DMS153 (cell line): ENCODE measurements around the gene PHKA2.
"Not testable (repeated sequence)": the region's sequence is repeated elsewhere in the genome, so short reads cannot be mapped to it uniquely, and the experiment has no call there.

Experiments used
- DNase-seq: peaks from one replicate; lab custom pipeline; 2025; lab: John Stamatoyannopoulos, UW

Gene PHKA2, protein sequence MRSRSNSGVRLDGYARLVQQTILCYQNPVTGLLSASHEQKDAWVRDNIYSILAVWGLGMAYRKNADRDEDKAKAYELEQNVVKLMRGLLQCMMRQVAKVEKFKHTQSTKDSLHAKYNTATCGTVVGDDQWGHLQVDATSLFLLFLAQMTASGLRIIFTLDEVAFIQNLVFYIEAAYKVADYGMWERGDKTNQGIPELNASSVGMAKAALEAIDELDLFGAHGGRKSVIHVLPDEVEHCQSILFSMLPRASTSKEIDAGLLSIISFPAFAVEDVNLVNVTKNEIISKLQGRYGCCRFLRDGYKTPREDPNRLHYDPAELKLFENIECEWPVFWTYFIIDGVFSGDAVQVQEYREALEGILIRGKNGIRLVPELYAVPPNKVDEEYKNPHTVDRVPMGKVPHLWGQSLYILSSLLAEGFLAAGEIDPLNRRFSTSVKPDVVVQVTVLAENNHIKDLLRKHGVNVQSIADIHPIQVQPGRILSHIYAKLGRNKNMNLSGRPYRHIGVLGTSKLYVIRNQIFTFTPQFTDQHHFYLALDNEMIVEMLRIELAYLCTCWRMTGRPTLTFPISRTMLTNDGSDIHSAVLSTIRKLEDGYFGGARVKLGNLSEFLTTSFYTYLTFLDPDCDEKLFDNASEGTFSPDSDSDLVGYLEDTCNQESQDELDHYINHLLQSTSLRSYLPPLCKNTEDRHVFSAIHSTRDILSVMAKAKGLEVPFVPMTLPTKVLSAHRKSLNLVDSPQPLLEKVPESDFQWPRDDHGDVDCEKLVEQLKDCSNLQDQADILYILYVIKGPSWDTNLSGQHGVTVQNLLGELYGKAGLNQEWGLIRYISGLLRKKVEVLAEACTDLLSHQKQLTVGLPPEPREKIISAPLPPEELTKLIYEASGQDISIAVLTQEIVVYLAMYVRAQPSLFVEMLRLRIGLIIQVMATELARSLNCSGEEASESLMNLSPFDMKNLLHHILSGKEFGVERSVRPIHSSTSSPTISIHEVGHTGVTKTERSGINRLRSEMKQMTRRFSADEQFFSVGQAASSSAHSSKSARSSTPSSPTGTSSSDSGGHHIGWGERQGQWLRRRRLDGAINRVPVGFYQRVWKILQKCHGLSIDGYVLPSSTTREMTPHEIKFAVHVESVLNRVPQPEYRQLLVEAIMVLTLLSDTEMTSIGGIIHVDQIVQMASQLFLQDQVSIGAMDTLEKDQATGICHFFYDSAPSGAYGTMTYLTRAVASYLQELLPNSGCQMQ

DNA sequence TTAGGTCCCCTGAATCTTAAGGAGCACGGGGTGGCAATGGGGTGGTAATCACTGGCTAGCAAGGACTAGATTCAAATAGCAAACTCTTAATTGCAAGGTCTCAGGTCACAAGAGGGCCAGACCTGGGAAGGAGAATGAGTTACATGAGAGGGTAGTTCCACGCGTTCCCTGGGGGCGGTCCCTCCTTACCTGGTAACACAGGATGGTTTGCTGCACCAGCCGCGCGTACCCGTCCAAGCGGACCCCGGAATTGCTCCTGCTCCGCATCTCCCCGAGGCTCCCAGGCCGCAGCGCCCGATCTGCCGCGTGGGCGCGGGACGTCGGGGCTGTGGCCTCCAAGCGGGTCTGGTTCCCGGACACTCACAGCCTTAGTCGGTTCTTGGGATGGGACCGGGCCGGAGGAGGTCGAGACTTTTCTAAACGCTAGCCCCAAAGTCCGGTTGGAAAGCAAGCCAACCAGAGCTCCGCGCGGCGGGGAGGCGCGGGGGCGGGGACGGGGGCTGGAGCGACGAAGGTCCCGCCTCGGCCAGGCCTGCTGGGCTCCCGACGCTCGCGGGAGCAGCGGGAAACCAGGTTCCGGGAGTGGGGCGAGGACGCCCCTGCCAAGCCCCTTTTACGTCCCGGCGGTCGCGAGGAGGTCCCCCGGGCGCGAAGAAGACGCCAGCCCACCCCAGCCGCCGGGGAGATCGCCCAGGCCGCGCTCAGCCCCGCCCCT, at the start of gene PHKA2:
Gene PHKA2, minus strand, starts transcription at position 449 of the 715 bp plus-strand sequence. Its CDS starts 182 bp downstream, at position 267.
- DNase-seq = no peak

DNA sequence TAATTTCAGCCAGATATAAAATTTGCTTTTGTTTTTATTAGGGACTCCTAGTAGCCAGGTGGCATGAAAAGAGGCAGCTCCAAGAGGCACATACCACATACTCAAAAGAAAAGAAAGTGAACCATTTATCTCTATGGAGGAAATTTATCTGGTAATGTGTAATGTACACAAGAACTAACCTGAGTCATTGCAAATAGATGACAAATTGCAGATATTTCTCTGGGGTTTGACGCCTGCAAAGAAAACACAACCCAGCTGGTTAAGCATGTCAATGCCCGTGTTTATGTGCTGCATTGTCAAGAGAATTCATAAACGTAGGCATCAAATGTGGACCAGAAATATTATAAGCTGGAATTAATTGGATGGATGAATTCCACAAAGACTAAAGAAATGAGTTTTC, 46.9 kb upstream of the PHKA2 start:
- no peak for DNase-seq

DNA sequence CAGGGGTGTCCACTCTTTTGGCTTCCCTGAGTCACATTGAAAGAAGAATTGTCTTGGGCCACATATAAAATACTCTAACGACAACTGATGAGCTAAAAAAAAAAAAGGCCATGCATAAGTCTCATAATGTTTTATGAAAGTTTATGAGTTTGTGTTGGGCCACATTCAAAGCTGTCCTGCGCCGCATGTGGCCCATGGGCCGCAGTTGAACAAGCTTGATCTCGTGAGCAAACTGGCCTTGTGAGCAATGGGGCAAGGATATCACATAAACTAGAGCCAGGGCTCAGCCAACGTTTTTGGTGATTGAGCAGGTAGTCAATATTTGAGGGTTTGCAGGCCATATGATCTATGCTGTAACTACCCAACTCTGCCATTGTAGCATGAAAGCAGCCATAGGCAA, 44.6 kb upstream of the PHKA2 start:
- no peak for DNase-seq

DNA sequence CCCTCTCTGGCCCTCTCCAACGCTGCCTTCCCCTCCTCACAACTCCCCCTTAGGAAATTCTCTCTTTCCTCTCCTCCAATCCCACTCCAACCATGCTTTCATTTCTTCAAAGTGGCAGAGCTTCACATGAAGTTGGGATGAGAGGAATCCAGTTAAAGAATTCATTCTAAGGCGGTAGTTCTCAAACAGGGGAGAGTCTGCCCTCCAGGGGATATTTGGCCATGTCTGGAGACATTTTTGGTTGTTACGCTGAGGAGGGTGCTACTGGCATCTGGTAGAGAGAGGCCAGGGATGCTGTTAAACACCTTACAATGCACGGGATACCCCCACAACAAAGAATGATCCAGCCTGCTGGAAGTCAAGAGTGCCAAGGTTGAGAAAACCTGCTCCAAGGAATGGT, 40.5 kb upstream of the PHKA2 start:
- no peak for DNase-seq

DNA sequence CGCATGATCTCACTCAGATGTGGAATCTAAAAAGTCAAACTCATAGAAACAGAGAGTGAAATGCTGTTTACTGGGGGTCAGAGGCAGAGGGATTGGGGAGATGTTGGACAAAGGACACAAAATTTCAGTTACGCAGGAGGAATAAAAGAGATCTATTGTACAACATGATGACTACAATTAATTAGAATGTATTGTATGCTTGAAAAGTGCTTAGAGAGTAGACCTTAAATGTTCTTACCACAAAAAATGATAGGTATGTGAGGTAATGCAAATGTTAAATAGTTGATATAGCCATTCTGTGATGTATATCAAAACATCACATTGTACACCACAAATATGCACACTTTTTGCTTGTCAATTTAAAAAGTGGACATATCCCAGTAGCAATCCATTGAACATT, 36.1 kb upstream of the PHKA2 start:
- no peak for DNase-seq

DNA sequence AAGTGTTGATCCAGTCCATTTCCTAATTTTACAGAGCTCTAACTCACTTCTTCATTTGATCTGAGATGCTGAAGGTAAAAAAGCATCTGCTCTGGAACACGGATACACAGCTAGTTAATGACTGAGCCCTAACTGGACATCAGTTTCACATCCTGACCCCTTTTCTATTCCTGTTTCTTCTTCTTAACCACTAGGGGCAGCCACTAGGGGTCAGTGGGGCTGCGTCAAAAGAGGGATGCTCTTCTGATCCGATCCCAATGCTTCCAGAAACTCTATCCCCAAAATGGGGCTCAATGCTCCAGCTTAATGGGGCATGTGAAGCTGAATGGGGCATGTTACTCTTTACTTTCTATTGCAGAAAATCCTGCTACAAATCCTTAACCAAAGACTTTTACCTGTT, 33.4 kb upstream of the PHKA2 start:
- DNase-seq = no peak

DNA sequence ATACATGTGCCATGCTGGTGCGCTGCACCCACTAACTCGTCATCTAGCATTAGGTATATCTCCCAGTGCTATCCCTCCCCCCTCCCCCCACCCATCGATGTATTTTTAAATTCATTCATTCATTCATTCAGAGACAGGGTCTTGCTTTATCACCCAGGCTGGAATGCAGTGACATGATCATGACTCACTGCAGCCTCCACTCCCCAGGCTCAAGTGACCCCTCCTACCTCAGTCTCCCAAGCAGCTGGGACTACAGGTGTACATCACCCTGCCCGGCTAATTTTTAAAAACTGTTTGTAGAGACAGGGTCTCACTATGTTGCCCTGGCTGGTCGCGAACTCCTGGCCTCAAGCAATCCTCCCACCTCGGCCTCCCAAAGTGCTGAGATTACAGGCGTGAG, 32.7 kb upstream of the PHKA2 start:
- not testable (repeated sequence) for DNase-seq

DNA sequence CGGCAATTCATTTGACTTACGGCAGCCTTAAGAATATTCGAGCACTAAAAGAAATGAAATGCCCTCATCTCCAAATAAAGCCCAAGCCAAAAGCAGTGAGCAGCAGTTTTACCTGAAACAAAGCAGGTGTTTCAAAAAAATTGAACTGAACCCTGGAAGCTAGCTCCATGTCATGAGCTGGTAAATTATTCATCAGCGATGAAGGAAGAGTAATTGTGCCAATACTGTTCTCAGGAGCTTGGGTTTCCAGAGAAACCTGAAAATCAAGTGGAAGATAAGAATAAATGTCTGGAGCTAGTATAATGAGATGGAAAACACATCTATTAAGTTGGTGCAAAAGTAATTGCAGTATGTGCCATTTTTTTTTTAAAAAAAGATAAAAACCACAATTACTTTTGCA, 24.0 kb upstream of the PHKA2 start:
- no peak for DNase-seq

DNA sequence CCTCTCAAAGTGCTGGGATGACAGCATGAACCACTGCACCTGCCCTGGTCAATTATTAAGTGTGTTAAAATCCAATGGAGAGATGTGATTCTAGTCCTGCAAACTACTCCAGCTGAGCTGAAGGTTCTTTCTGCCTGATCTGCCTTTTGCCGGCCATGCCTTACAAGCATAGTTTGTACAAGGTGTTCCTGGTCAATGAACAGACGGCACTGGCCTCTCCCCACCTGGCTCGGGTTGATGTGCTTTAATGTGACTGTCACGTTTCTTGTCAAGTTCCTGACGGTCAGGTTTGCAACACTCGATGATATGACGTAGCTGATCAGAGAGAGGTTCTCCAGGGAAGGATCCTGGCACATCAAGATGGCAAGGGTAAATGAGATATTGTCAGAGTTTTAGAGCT, 23.1 kb upstream of the PHKA2 start:
- no peak for DNase-seq

DNA sequence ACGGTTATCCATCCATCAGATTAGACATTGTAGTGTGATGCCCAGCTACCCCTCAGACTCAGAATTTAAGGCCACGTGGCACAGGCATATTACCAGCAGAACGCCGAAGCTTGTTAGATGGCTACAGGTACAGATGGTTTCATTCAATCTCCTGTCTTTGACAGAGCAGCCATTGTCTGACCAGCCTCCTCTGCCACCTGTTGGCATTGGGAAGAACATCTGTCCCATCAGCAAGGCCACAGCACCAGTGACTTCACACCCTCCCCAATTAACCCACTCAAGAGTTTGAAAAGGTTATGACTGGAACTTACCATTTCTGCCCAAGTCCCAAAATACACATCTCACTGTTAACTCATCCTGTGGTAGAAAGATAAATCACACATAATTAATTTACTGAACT, 22.0 kb upstream of the PHKA2 start:
- DNase-seq = no peak

DNA sequence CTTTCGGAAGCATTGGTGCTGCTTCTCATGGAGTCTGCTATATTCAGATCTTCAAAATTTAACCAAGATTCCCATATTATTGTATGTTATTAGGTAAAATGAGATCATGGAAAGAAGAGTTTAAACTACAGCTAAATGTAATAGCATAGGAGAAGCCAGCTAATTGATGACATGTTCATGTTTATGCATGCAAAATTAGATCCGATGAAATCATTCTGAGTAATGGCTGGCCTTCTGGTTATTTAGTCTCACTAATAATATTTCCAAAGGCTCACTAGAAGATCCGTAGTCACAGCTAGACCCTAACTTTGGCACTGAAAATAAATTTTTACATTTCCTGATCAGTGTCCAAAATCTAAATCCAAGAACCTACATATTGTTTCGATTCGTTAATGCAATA, 19.8 kb upstream of the PHKA2 start:
- no peak for DNase-seq

DNA sequence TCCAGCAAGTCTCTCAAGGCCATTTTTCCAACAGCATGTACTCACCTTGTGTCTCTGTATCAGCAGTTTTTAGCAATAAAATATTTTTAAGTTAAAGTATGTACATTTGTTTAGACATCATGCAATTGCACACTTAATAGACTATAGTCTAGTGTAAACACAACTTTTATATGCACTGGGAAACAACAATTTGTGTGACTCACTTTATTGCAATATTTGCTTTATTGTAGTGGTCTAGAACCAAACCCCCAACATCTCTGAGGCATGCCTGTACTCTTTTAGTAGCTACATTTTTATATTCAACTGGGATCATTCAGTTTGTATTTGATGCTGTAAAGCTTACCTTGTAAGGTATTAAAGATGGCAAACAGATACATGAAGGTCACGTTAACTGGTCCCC, 14.7 kb upstream of the PHKA2 start:
- DNase-seq = no peak

DNA sequence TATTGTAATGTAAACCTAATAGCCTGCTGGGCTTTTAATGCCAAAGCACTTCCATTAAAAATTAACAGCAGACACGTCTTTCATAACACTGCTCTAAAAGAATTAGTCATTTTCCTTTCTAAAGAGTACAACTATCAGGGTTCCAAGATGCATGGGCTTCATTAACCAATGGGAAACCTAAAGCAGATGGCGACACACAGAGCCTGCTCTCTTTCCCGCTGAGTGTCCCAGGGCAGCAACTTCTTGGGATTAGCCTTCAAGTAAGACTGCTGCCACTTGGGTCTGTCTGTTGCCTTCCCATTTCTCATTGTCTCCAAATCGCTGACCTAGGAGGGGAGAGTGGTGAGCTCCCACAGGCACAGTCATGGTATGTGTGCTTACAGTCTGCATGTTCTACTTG, 14.0 kb upstream of the PHKA2 start:
- no peak for DNase-seq

DNA sequence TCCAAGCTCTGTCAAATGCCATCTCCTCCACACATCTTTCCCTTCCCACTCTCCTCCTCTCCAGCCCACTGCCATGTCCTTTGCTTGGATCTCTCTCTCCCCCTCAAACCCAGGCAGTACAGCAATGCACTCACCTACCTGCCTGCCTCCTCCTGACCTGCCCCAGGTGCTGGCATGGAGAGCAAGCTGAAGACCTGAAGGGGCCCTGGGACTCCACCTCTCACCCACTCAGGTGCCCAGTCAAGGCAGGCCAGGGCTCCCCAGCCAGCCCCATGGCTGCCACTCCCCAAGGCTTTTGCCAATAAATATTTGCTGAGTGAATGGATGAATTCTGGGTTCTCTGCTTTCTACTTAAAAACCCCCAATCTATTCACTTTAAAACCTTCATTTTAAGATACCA, 12.6 kb upstream of the PHKA2 start:
- DNase-seq = no peak

DNA sequence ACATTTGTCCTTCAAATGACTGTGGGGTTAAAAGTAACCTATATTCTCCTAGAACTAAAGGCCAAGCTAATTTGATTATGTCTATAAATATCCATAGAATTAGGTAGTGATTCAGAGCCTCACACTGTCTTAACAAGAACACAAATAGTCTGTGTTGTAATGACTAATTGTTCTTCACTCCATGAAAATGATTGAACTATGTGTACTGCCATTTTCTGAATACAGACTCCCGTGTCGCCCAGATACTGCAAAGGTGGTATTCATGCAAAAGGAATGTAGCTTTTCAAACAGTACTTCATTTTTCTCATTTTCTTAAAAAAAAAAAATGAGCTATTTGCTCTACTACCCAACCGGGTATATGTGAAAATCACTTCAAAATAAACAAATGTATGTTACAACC, 11.3 kb upstream of the PHKA2 start:
- DNase-seq = no peak

DNA sequence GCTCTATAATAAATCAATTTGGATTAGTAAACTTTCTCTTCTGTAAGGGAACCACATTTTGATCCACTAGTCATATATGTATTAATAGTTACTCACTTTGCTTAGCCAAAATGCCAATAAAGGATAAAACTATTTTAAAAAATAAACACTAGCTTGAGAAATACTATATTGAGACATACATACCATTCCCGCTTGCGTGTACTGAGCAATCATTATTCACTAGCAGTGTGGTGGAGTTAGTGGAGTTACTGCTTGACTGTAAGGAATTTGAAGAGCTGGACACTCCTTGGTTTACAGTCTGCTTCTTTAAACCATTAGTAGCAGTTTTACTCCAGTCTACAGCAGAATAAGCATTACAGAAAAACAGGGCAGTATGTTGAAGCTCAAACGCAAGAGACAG, 10.8 kb upstream of the PHKA2 start:
- DNase-seq = no peak

DNA sequence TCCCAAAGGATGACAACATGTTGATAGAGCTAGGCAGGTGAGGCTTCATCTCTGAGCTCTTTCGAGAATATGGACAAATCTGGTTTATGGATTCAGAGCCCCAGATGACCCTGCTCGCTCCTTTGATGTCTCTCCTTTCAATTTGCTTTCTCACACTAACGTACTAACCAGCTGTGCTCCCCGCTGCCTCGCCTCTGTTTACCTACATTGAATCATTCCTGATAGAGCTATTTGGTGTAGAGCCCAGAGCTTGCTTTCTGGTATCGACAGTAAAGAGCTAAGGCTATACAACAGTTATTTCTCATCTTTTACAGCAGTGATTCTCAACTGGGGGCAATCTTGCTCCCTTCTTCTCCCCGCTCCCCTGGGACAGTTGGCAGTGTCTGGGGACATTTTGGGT, 8.9 kb upstream of the PHKA2 start:
- DNase-seq = no peak

DNA sequence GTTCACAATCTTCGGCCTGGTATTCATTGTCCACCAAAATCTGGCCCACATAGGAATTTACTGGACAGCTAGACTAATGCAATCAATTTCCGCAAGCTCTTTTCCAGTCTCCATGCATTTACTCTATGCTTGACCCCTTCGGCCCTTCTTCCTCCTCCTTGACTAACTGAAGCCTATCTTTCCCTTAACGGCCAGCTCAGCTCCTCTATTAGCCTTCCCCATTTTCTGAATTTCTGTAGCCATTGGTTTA, 1.2 kb upstream of the PHKA2 start:
- no peak for DNase-seq

DNA sequence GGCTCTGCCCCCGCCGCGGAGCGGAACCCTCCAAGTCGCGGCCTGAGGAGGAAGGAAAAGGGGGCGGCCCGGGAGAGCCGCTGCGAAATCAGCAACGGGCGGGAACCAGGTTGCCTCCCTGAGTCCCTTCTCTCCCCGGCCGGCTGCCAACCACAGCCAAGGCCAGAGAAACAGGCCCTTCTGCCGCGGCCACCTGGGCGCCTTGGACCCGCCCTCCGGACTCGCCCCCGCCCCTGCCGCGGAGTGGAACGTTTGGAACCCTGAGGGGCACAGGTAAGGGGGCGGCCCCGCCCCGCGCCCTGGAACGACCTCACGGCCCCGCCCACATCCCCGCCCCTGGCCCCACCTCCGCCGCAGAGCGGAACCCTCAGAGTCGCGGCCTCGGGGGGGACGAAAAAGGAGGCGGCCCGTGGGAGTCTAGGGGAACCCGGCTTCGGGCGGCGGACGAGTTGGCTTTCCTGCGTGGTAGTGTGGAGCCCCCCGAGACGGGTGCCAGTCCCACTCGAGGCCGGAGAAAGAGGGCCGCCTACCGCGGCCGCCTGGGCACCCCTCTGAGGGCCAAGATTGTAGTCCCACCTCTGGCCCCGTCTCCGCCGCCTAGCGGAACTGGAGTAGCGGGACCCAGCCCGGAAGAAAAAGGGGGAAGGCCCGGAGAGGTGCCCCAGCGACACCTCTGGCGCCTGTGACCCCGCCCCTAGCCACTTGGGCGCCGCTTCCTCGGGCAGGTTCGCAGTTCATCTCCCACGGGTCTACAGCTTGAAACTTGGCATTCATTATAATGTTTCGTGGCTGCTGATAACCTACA, 669 bp upstream of the PHKA2 start:
- peak; percentile 51 for DNase-seq

DNA sequence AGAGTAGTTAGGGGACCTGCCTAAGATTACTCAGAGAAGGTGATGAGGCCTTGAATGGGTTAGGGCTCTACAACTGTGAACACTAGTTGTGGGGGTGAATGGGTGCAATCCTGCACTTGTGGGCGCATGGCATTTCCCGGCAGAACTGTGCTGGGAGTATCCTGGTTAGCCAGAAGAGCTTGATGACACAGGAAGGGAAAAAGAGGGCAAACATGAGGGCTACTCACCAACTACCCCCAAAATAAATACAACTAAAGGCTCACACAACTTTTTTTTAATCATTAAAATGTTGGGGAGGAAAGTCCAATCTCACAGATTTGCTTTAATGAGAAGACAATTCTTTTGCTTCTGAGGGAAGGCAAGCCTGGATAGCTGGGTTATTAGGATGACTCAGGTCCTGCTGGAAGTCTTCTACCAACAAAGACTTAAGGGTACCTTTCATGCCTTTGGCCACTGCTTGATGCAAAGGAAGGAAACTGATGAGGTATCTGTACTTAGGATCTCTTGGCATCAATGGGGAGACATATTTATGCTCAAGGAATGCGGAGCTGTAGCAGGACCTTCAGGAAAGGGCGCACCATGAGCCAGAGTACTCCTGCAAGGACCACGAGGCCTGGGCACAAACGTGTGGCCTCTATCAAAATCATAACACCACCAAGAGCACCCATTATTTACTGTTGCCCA, 2.6 kb downstream of the PHKA2 start:
- DNase-seq = no peak

DNA sequence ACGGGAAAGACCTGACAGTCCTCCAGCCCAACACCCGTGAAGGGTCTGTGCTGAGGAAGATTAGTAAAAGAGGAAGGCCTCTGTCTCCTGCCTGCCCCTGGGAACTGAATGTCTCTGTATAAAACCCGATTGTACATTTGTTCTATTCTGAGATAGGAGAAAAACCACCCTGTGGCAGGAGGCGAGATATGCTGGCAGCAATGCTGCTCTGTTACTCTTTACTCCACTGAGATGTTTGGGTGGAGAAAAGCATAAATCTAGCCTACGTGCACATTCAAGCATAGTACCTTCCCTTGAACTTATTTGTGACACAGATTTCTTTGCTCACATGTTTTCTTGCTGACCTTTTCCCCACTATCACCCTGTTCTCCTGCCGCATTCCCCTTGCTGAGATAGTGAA, 3.7 kb downstream of the PHKA2 start:
- not testable (repeated sequence) for DNase-seq
